CD14-positive monocyte (primary cell): ENCODE results near the gene MAP3K20. TPM values are rescaled to one million over a fixed set of nuclear protein-coding genes. Genes with fewer than 3 reads are reported as not detected.
"Not testable (repeated sequence)": the region's sequence is repeated elsewhere in the genome, so short reads cannot be mapped to it uniquely, and the experiment has no call there.

ENCODE experiments used
- DNase-seq, 3 donors: peaks; one replicate each; pipeline ENCODE4 v3.0.0-alpha.2; 2011 to 2022
- H2AFZ ChIP-seq: 2 replicates; pipeline ENCODE4 v1.6.0; 2012; ENCODE audit warnings: mild to moderate bottlenecking, low read depth, low read length, inconsistent platforms; ENCODE audit not compliant: insufficient read depth, poor library complexity, severe bottlenecking
- H3K27ac ChIP-seq, 2 donors: 1 replicate in 1 of 2; 2 replicates in 1 of 2; pipeline ENCODE4 v1.5.1; 2012 to 2013; ENCODE audit warnings: low read length in 2 of 2, control low read depth in 1 of 2, inconsistent platforms in 1 of 2, low read depth in 1 of 2, mild to moderate bottlenecking in 1 of 2
- H3K27me3 ChIP-seq, 2 donors: one replicate each; pipeline versions ENCODE4 v1.6.0 to v1.6.1; 2011 to 2013; ENCODE audit warnings: low read length in 2 of 2; ENCODE audit not compliant: control insufficient read depth in 2 of 2, insufficient read depth in 2 of 2
- H3K36me3 ChIP-seq, 2 donors: replicated peaks in 1 of 2; 1 replicate in 1 of 2; 2 replicates in 1 of 2; pipeline versions ENCODE4 v1.5.1 to v1.6.1; 2012 to 2013; ENCODE audit warnings: low read length in 2 of 2, control low read depth in 1 of 2, inconsistent platforms in 1 of 2, mild to moderate bottlenecking in 1 of 2; ENCODE audit not compliant: insufficient read depth in 2 of 2, control insufficient read depth in 1 of 2
- H3K4me1 ChIP-seq, 2 donors: 1 replicate in 1 of 2; 2 replicates in 1 of 2; pipeline versions ENCODE4 v1.5.1 to v1.6.1; 2012 to 2013; ENCODE audit warnings: low read length in 2 of 2, control low read depth in 1 of 2, inconsistent platforms in 1 of 2, mild to moderate bottlenecking in 1 of 2, moderate library complexity in 1 of 2; ENCODE audit not compliant: insufficient read depth in 2 of 2, control insufficient read depth in 1 of 2
- H3K4me2 ChIP-seq: replicated peaks from 2 replicates; pipeline ENCODE3; 2012; ENCODE audit warnings: low read length, moderate library complexity, mild to moderate bottlenecking; ENCODE audit not compliant: poor library complexity, severe bottlenecking; ENCODE audit errors: extremely low read depth
- H3K4me3 ChIP-seq, 3 experiments: fragments of 200-600 bp in 1 of 3; sonication (generic) in 1 of 3; replicated peaks in 1 of 3; 1 replicate in 2 of 3; 2 replicates in 1 of 3; pipeline ENCODE4 v1.5.1; 2011 to 2013; ENCODE audit warnings: low read length in 3 of 3, mild to moderate bottlenecking in 3 of 3, control low read depth in 2 of 3, low read depth in 2 of 3, inconsistent platforms in 1 of 3, moderate library complexity in 1 of 3
- H3K79me2 ChIP-seq: 2 replicates; pipeline ENCODE4 v1.6.0; 2012; ENCODE audit warnings: mild to moderate bottlenecking, control low read depth, inconsistent platforms, low read length, moderate library complexity; ENCODE audit not compliant: insufficient read depth
- H3K9ac ChIP-seq: 2 replicates; pipeline ENCODE4 v1.6.0; 2017; ENCODE audit warnings: low read length, mild to moderate bottlenecking; ENCODE audit not compliant: insufficient read depth, poor library complexity, severe bottlenecking
- H3K9me3 ChIP-seq, 2 donors: replicated peaks in 1 of 2; 1 replicate in 1 of 2; 2 replicates in 1 of 2; pipeline versions ENCODE4 v1.5.1 to v1.6.1; 2012 to 2013; ENCODE audit warnings: low read length in 2 of 2, control low read depth in 1 of 2; ENCODE audit not compliant: control insufficient read depth in 1 of 2, insufficient read depth in 1 of 2
- H4K20me1 ChIP-seq: 2 replicates; pipeline ENCODE4 v1.6.0; 2012; ENCODE audit warnings: mild to moderate bottlenecking, low read length, control low read depth, moderate library complexity; ENCODE audit not compliant: insufficient read depth
- H3K27ac Mint-ChIP-seq, 7 donors: one replicate each; pipeline ENCODE4 v1.8.0; 2020; ENCODE audit warnings: mild to moderate bottlenecking in 7 of 7, mixed read lengths in 7 of 7, moderate library complexity in 6 of 7, inconsistent platforms in 2 of 7
- H3K27me3 Mint-ChIP-seq, 3 donors: one replicate each; pipeline ENCODE4 v1.8.0; 2021 to 2022; ENCODE audit warnings: low read depth in 3 of 3, mild to moderate bottlenecking in 3 of 3, mixed read lengths in 3 of 3, moderate library complexity in 3 of 3, inconsistent platforms in 1 of 3
- H3K36me3 Mint-ChIP-seq, 2 donors: one replicate each; pipeline ENCODE4 v1.8.0; 2020; ENCODE audit warnings: mixed read lengths in 2 of 2, inconsistent platforms in 1 of 2, mild to moderate bottlenecking in 1 of 2
- H3K4me1 Mint-ChIP-seq: one replicate; pipeline ENCODE4 v1.8.0; 2020; ENCODE audit warnings: mild to moderate bottlenecking, mixed read lengths
- H3K4me3 Mint-ChIP-seq, 2 donors: one replicate each; pipeline ENCODE4 v1.8.0; 2020; ENCODE audit warnings: mild to moderate bottlenecking in 2 of 2, mixed read lengths in 2 of 2, moderate library complexity in 1 of 2
- H3K9me3 Mint-ChIP-seq, 7 donors: one replicate each; pipeline ENCODE4 v1.8.0; 2020 to 2022; ENCODE audit warnings: mixed read lengths in 7 of 7, mild to moderate bottlenecking in 6 of 7, moderate library complexity in 6 of 7, inconsistent platforms in 2 of 7
- WGBS: methylation state at CpG from one replicate; pipeline ENCODE4 v1.1.5; 2013; ENCODE audit warnings: missing lambda C conversion rate; ENCODE audit not compliant: insufficient coverage; 5-methylcytosine and 5-hydroxymethylcytosine counted together
- intact Hi-C, 2 donors: fragments of 100-400 bp; cut with micrococcal nuclease; formaldehyde crosslinking; loops; one replicate each; pipeline versions ENCODE4 v1.15.0 to v1.15.1; 2023
- polyA plus RNA-seq, 3 donors: library from polyadenylated mRNA; depleted of rRNA in 1 of 3; unstranded in 2 of 3; stranded (reverse) in 1 of 3; fragments of 300-500 nt in 2 of 3; fragments of >200 nt in 1 of 3; fragmentation: Illumina TruSeq in 2 of 3; gene quantifications; 1 replicate in 2 of 3; 2 replicates in 1 of 3; pipeline ENCODE4 v1.2.3, GENCODE V29; 2012 to 2021
- TF ChIP-seq, protein P1 (sequence below): fragments of 200-600 bp; IDR thresholded peaks from one replicate; pipeline ENCODE4 v1.8.0; 2022; ENCODE audit warnings: antibody characterized with exemption, mild to moderate bottlenecking

The MAP3K20 gene
- polyA plus RNA-seq, 3 donors: 14.3 to 30.7 (median 21.6) TPM

DNA sequence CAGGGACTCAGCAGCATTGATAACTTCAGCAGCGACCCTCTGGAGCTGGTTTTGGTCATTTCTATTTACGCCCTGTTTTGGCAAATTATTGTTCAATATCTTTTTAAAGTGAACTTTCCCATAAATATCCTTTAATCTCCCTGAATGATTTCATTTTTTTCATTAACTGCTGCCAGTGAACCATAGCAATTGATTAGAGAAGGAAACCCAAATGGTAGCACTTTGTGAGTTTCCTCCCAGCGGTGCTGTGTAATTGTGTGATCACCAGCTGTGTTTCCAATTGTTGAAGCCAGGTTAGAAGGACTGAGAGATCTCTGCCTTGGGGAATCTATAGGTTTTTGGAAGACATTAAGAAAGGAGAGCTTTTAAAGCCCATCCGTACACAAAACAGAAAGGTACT is 16.3 kb downstream of the MAP3K20 start:
- H3K27me3 Mint-ChIP-seq: no peaks in the 10 kb centered on the region
- Histone ChIP-seq H3K9ac (no peak overlapping the region), H3K4me1 (no peaks in the 10 kb centered on the region), H3K4me3 (no peak overlapping the region), H3K36me3 (peaks cover 21 to 68% of the 10 kb centered on the region in 2 donors), H2AFZ (no peak overlapping the region), H3K79me2 (peaks cover 32% of the 10 kb centered on the region), H3K27ac (no peak overlapping the region), H3K27me3 (no peaks in the 10 kb centered on the region), H4K20me1 (peaks cover 45% of the 10 kb centered on the region), H3K4me2 (no peak overlapping the region), H3K9me3 (no peaks in the 10 kb centered on the region)
- H3K4me1 Mint-ChIP-seq: peaks cover 3% of the 10 kb centered on the region
- no peaks in the 10 kb centered on the region for H3K9me3 Mint-ChIP-seq
- H3K4me3 Mint-ChIP-seq: no peak overlapping the region
- no peak overlapping the region for H3K27ac Mint-ChIP-seq
- DNase-seq: no peak
- H3K36me3 Mint-ChIP-seq: peaks cover 44 to 52% of the 10 kb centered on the region in 2 donors
- WGBS: 100% methylated on average over 1 of the region's 4 CpGs
- TF ChIP-seq, protein P1, sequence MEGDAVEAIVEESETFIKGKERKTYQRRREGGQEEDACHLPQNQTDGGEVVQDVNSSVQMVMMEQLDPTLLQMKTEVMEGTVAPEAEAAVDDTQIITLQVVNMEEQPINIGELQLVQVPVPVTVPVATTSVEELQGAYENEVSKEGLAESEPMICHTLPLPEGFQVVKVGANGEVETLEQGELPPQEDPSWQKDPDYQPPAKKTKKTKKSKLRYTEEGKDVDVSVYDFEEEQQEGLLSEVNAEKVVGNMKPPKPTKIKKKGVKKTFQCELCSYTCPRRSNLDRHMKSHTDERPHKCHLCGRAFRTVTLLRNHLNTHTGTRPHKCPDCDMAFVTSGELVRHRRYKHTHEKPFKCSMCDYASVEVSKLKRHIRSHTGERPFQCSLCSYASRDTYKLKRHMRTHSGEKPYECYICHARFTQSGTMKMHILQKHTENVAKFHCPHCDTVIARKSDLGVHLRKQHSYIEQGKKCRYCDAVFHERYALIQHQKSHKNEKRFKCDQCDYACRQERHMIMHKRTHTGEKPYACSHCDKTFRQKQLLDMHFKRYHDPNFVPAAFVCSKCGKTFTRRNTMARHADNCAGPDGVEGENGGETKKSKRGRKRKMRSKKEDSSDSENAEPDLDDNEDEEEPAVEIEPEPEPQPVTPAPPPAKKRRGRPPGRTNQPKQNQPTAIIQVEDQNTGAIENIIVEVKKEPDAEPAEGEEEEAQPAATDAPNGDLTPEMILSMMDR: no peak
- intact Hi-C loops: no loop called here

DNA sequence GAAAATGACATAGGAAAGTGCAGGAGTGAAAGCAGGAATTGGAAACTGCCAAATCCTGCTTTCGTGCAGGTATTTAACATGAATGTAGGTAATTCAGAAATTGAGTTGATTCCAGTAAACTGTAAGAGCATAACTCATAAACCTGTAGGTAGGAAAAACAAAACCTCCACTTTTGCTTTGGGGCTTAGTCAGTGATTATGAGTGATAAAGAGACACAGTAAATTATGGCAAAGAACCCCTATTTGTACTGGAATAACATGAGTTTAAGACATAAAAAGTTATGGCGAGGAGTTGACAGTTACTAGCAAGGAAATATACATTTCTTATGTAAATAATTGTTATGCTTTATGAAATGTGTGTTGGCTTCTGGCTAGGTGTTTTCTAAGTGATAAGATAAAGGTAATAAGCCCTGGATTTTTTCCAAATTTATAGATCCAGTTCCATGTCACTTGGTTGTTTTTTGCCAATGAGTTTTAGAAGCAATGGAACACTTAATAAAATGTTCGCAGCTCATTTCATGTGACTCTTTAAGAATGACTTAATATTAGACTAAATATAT is 17.3 kb downstream of the MAP3K20 start:
- Histone ChIP-seq H3K9me3 (no peaks in the 10 kb centered on the region), H3K27me3 (no peaks in the 10 kb centered on the region), H3K27ac (no peak overlapping the region), H3K4me3 (no peak overlapping the region), H3K36me3 (peaks cover 21 to 77% of the 10 kb centered on the region in 2 donors), H2AFZ (no peak overlapping the region), H3K9ac (no peak overlapping the region), H4K20me1 (peaks cover 35% of the 10 kb centered on the region), H3K79me2 (peaks cover 22% of the 10 kb centered on the region), H3K4me2 (no peak overlapping the region), H3K4me1 (no peaks in the 10 kb centered on the region)
- peaks cover 48 to 60% of the 10 kb centered on the region in 2 donors for H3K36me3 Mint-ChIP-seq
- H3K27me3 Mint-ChIP-seq: no peaks in the 10 kb centered on the region
- DNase-seq: no peak
- H3K9me3 Mint-ChIP-seq: no peaks in the 10 kb centered on the region
- no peaks in the 10 kb centered on the region for H3K4me1 Mint-ChIP-seq
- intact Hi-C loops: no loop called here
- WGBS: 100% methylated on average over 1 of the region's 3 CpGs
- no peak overlapping the region for H3K4me3 Mint-ChIP-seq
- TF ChIP-seq, protein P1: no peak
- H3K27ac Mint-ChIP-seq: no peak overlapping the region

DNA sequence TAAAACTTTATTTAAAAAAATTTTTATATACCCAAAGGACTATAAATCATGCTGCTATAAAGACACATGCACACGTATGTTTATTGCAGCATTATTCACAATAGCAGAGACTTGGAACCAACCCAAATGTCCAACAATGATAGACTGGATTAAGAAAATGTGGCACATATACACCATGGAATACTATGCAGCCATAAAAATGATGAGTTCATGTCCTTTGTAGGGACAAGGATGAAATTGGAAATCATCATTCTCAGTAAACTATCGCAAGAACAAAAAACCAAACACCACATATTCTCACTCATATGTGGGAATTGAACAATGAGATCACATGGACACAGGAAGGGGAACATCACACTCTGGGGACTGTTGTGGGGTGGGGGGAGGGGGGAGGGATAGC is 18.0 kb downstream of the MAP3K20 start:
- H3K36me3 ChIP-seq: peaks cover 21 to 77% of the 10 kb centered on the region in 2 donors
- H4K20me1 ChIP-seq: peaks cover 28% of the 10 kb centered on the region
- H3K4me1 ChIP-seq, intact Hi-C loops, H3K4me3 Mint-ChIP-seq, H2AFZ ChIP-seq, H3K27me3 ChIP-seq, H3K27ac Mint-ChIP-seq, H3K4me3 ChIP-seq, H3K27ac ChIP-seq, H3K4me1 Mint-ChIP-seq, H3K9me3 Mint-ChIP-seq, H3K4me2 ChIP-seq, H3K9ac ChIP-seq, H3K27me3 Mint-ChIP-seq, H3K9me3 ChIP-seq, DNase-seq: not testable (repeated sequence)
- WGBS: no CpG with 5 or more reads among the region's 2 CpGs
- peaks cover 19% of the 10 kb centered on the region for H3K79me2 ChIP-seq
- H3K36me3 Mint-ChIP-seq: peaks cover 48 to 60% of the 10 kb centered on the region in 2 donors
